HCT116 (cell line): ENCODE measurements around the gene FOXA1. TPM values are rescaled to one million over a fixed set of nuclear protein-coding genes. Genes with fewer than 3 reads are reported as not detected.

Source experiments
- ATAC-seq: fragments of 200-7000 bp; cut with Tn5 transposase; 2 replicates; pipeline ENCODE4 v1.9.1; 2020; ENCODE audit warnings: mild to moderate bottlenecking, moderate library complexity
- BruUV-seq: library from RNA; stranded (reverse); fragments of 400-500 nt; replicated peaks from 2 replicates; lab custom pipeline; 2021; lab: Mats Ljungman, UMichigan
- CTCF ChIA-PET: fragments of 300-600 bp; sonication (Branson Sonifier 250); formaldehyde crosslinking; loops from one replicate; lab custom pipeline; 2021; ENCODE audit warnings: antibody characterized with exemption; lab: Charles Lee
- POLR2A ChIA-PET: fragments of 300-600, 350-600 bp; sonication (Branson Sonifier 250); formaldehyde crosslinking; loops from one replicate; lab custom pipeline; 2021; ENCODE audit warnings: antibody characterized with exemption; lab: Charles Lee
- RAD21 ChIA-PET, 2 experiments: fragments of 300-600 bp; sonication (Branson Sonifier 250); formaldehyde crosslinking; loops; one replicate each; lab custom pipeline; 2023; ENCODE audit warnings: low total read pairs in 2 of 2; ENCODE audit not compliant: uncharacterized antibody in 2 of 2, unreplicated experiment in 2 of 2, low non-redundant PET in 1 of 2; lab: Charles Lee
- DNase-seq: peaks from one replicate; pipeline ENCODE4 v3.0.0-alpha.2; 2010; ENCODE audit warnings: low read depth, low spot score
- H2AFZ ChIP-seq: fragments of 200-600 bp; shearing (Covaris generic), sonication (generic); 2 replicates; pipeline ENCODE4 v1.6.1; 2017; ENCODE audit warnings: low read depth, mixed run types, mixed read lengths, antibody characterized with exemption, low read length; ENCODE audit not compliant: poor library complexity, severe bottlenecking
- H3K27ac ChIP-seq: 2 replicates; pipeline ENCODE4 v1.5.1; 2012; ENCODE audit warnings: low read depth, low read length
- H3K27me3 ChIP-seq: fragments of 200-600 bp; sonication (generic); 2 replicates; pipeline ENCODE4 v1.6.1; 2016; ENCODE audit warnings: mixed run types, low read length, mixed read lengths; ENCODE audit not compliant: insufficient read depth
- H3K36me3 ChIP-seq, 2 experiments: fragments of 200-500 bp in 1 of 2; fragments of 200-600 bp in 1 of 2; sonication (Bioruptor generic) in 1 of 2; sonication (generic) in 1 of 2; 2 replicates each; pipeline versions ENCODE4 v1.5.1 to v1.6.1; 2014 to 2016; ENCODE audit warnings: low read length in 2 of 2, inconsistent platforms in 1 of 2, mixed read lengths in 1 of 2, mixed run types in 1 of 2; ENCODE audit not compliant: insufficient read depth in 2 of 2, control insufficient read depth in 1 of 2
- H3K4me1 ChIP-seq, 2 experiments: fragments of 200-600 bp in 1 of 2; sonication (generic) in 1 of 2; 2 replicates each; pipeline versions ENCODE4 v1.5.1 to v1.6.1; 2012 to 2017; ENCODE audit warnings: low read length in 2 of 2, inconsistent platforms in 1 of 2, mild to moderate bottlenecking in 1 of 2, mixed read lengths in 1 of 2, mixed run types in 1 of 2, moderate library complexity in 1 of 2; ENCODE audit not compliant: insufficient read depth in 2 of 2, control insufficient read depth in 1 of 2
- H3K4me2 ChIP-seq: fragments of 200-600 bp; sonication (generic); 2 replicates; pipeline ENCODE4 v1.6.1; 2017; ENCODE audit warnings: mixed run types, low read length, mixed read lengths
- H3K4me3 ChIP-seq, 2 experiments: fragments of 200-600 bp in 1 of 2; sonication (generic) in 1 of 2; replicated peaks in 1 of 2; 2 replicates each; pipeline ENCODE4 v1.5.1; 2011 to 2016; ENCODE audit warnings: low read length in 2 of 2, control low read depth in 1 of 2, low read depth in 1 of 2, mild to moderate bottlenecking in 1 of 2, mixed read lengths in 1 of 2, mixed run types in 1 of 2
- H3K79me2 ChIP-seq: fragments of 200-600 bp; sonication (generic); 2 replicates; pipeline ENCODE4 v1.6.1; 2017; ENCODE audit warnings: mild to moderate bottlenecking, mixed run types, low read length, moderate library complexity, mixed read lengths; ENCODE audit not compliant: insufficient read depth
- H3K9ac ChIP-seq: fragments of 200-600 bp; sonication (generic); 2 replicates; pipeline ENCODE4 v1.6.1; 2016; ENCODE audit warnings: low read length, mixed read lengths
- H3K9me2 ChIP-seq: fragments of 200-600 bp; sonication (generic), shearing (Covaris generic); 2 replicates; pipeline ENCODE4 v1.6.1; 2017; ENCODE audit warnings: mixed run types, mild to moderate bottlenecking, moderate library complexity; ENCODE audit not compliant: insufficient read depth
- H3K9me3 ChIP-seq, 2 experiments: fragments of 200-500 bp in 1 of 2; fragments of 200-600 bp in 1 of 2; sonication (Bioruptor generic) in 1 of 2; sonication (generic) in 1 of 2; 2 replicates each; pipeline ENCODE4 v1.6.1; 2014 to 2017; ENCODE audit warnings: low read length in 2 of 2, mixed read lengths in 2 of 2, inconsistent platforms in 1 of 2, low read depth in 1 of 2, mild to moderate bottlenecking in 1 of 2, mixed run types in 1 of 2, moderate library complexity in 1 of 2; ENCODE audit not compliant: control insufficient read depth in 1 of 2, insufficient read depth in 1 of 2
- H4K20me1 ChIP-seq: fragments of 200-600 bp; sonication (generic), shearing (Covaris generic); 2 replicates; pipeline ENCODE4 v1.6.1; 2017; ENCODE audit warnings: mixed run types, mild to moderate bottlenecking, moderate library complexity; ENCODE audit not compliant: insufficient read depth
- ATF3 ChIP-seq: IDR thresholded peaks from 2 replicates; pipeline ENCODE4 v1.6.1; 2012
- CTCF ChIP-seq, 3 experiments: fragments of 200-600 bp in 1 of 3; sonication (generic) in 1 of 3; IDR thresholded peaks in 2 of 3; conservative IDR thresholded peaks in 1 of 3; 2 replicates each; pipeline ENCODE4 v1.5.1; 2012 to 2017; ENCODE audit warnings: low read depth in 2 of 3, low read length in 2 of 3, antibody characterized with exemption in 1 of 3, borderline replicate concordance in 1 of 3, control low read depth in 1 of 3, mild to moderate bottlenecking in 1 of 3, mixed read lengths in 1 of 3, mixed run types in 1 of 3, moderate library complexity in 1 of 3; ENCODE audit not compliant: insufficient read depth in 1 of 3
- EZH2 ChIP-seq: fragments of 200-600 bp; sonication (generic); IDR thresholded peaks from 2 replicates; pipeline ENCODE4 v1.6.1; 2017; ENCODE audit warnings: antibody characterized with exemption, mixed run types
- EZH2phosphoT487 ChIP-seq: fragments of 200-600 bp; IDR thresholded peaks from 2 replicates; pipeline ENCODE4 v1.6.1; 2018; ENCODE audit warnings: antibody characterized with exemption, borderline replicate concordance
- JUND ChIP-seq: IDR thresholded peaks from 2 replicates; pipeline ENCODE4 v1.6.1; 2012
- POLR2A ChIP-seq: IDR thresholded peaks from 2 replicates; pipeline ENCODE4 v1.7.0; 2011; ENCODE audit warnings: borderline replicate concordance; ENCODE audit not compliant: insufficient read depth, insufficient read length; ENCODE audit errors: extremely low read depth
- RAD21 ChIP-seq: IDR thresholded peaks from 2 replicates; pipeline ENCODE4 v1.6.1; 2012; ENCODE audit warnings: low read depth, mild to moderate bottlenecking
- REST ChIP-seq: IDR thresholded peaks from 2 replicates; pipeline ENCODE4 v1.6.1; 2012; ENCODE audit warnings: low read depth
- SP1 ChIP-seq: IDR thresholded peaks from 2 replicates; pipeline ENCODE4 v1.6.1; 2012; ENCODE audit warnings: low read depth
- SRF ChIP-seq: IDR thresholded peaks from 2 replicates; pipeline ENCODE4 v1.6.1; 2012; ENCODE audit warnings: low read depth
- TCF7L2 ChIP-seq: IDR thresholded peaks from 2 replicates; pipeline ENCODE4 v1.7.0; 2011; ENCODE audit warnings: borderline replicate concordance, inconsistent platforms; ENCODE audit not compliant: insufficient read depth, insufficient read length; ENCODE audit errors: extremely low read depth
- YY1 ChIP-seq: IDR thresholded peaks from 2 replicates; pipeline ENCODE4 v1.6.1; 2011; ENCODE audit warnings: low read length, low read depth, moderate library complexity, mild to moderate bottlenecking; ENCODE audit not compliant: insufficient replicate concordance; ENCODE audit errors: extremely low read depth
- ZFX ChIP-seq: fragments of 450-650 bp; IDR thresholded peaks from 2 replicates; pipeline ENCODE4 v1.6.1; 2017
- ZNF274 ChIP-seq: fragments of 200-500 bp; sonication (Bioruptor generic); IDR thresholded peaks from 2 replicates; pipeline ENCODE4 v1.6.1; 2014; ENCODE audit warnings: mild to moderate bottlenecking, low read depth, low read length, inconsistent platforms
- intact Hi-C: fragments of 100-400 bp; cut with micrococcal nuclease; formaldehyde crosslinking; loops from 2 replicates; pipeline ENCODE4 v1.10.0; 2022
- total RNA-seq: library from RNA; stranded (reverse); gene quantifications from one replicate; pipeline ENCODE4 v1.2.1, GENCODE V29; 2021; ENCODE audit not compliant: unreplicated experiment

Gene FOXA1
- total RNA-seq, 1 experiment from 2014 or later: 1.3 TPM

GRCh38 chr14:37566811-37567371 lies 28.2 kb downstream of the FOXA1 start:
- H2AFZ ChIP-seq: no peak overlapping the region
- H3K9ac ChIP-seq: no peak overlapping the region

More at GRCh38 chr14:37566811-37567371, 28.2 kb downstream of the FOXA1 start:
- Histone ChIP-seq H4K20me1 (no peaks in the 10 kb centered on the region), H3K4me1 (no peaks in the 10 kb centered on the region), H3K4me2 (no peak overlapping the region), H3K27me3 (no peaks in the 10 kb centered on the region), H3K36me3 (no peaks in the 10 kb centered on the region), H3K9me3 (no peaks in the 10 kb centered on the region), H3K9me2 (no peaks in the 10 kb centered on the region), H3K27ac (no peak overlapping the region), H3K79me2 (no peaks in the 10 kb centered on the region), H3K4me3 (no peak overlapping the region)
- TF ChIP-seq TCF7L2: no peak
- TF ChIP-seq POLR2A: no peak
- no peak for TF ChIP-seq EZH2
- TF ChIP-seq REST: no peak
- no peak for TF ChIP-seq JUND
- no peak for TF ChIP-seq ZNF274
- TF ChIP-seq YY1: no peak
- TF ChIP-seq ATF3: no peak
- no peak for TF ChIP-seq CTCF (IDR thresholded peaks at IDR 0.05 in 2 of 3, conservative IDR thresholded peaks at IDR 0.05 in 1 of 3; ENCODE audit: borderline replicate concordance in 1 of 3, insufficient read depth in 1 of 3, low read depth in 2 of 3, low read length in 2 of 3)
- TF ChIP-seq ZFX: no peak
- no peak for TF ChIP-seq SP1
- TF ChIP-seq SRF: no peak
- no peak for TF ChIP-seq EZH2phosphoT487
- no peak for TF ChIP-seq RAD21
- CTCF ChIA-PET: no interaction called here
- BruUV-seq: no TSS peak
- no peak for DNase-seq
- POLR2A ChIA-PET: no interaction called here
- peak; percentile 17; the same call in 1 of the 2 replicates for ATAC-seq
- RAD21 ChIA-PET: no interaction called here
- intact Hi-C loops: no loop called here
